HepG2 (cell line): ENCODE data around the gene NXN. TPM values are rescaled to one million over a fixed set of nuclear protein-coding genes. Genes with fewer than 3 reads are reported as not detected.

Experiments used
- ARNT ChIP-seq: fragments of 450-650 bp; IDR thresholded peaks from 2 replicates; pipeline ENCODE4 v1.6.1; 2017
- ATF2 ChIP-seq: sonication (generic); formaldehyde crosslinking; IDR thresholded peaks from 2 replicates; pipeline ENCODE4 v1.4.0; 2020; ENCODE audit warnings: missing genetic modification reagents
- BRF2 ChIP-seq: sonication (generic); formaldehyde crosslinking; IDR thresholded peaks from 2 replicates; pipeline ENCODE4 v1.8.1; 2022; ENCODE audit warnings: mild to moderate bottlenecking, missing genetic modification reagents
- CERS6 ChIP-seq: sonication (generic); formaldehyde crosslinking; IDR thresholded peaks from 2 replicates; pipeline ENCODE4 v1.5.0; 2020; ENCODE audit warnings: missing genetic modification reagents
- EHMT2 ChIP-seq: fragments of 200-600 bp; sonication (generic); IDR thresholded peaks from 2 replicates; pipeline ENCODE4 v1.7.0; 2017; ENCODE audit warnings: antibody characterized with exemption, low read depth, low read length, borderline replicate concordance
- GABPA ChIP-seq, 2 experiments: IDR thresholded peaks; 2 replicates each; pipeline ENCODE4 v1.6.1; 2011 to 2016; ENCODE audit warnings: low read depth in 2 of 2, low read length in 1 of 2, missing biosample characterization in 1 of 2, missing genetic modification characterization in 1 of 2
- GFI1 ChIP-seq: sonication (generic); formaldehyde crosslinking; IDR thresholded peaks from 2 replicates; pipeline ENCODE4 v1.5.0; 2020; ENCODE audit warnings: missing genetic modification reagents, mild to moderate bottlenecking, borderline replicate concordance
- HNF4G ChIP-seq, 2 experiments: sonication (generic) in 1 of 2; formaldehyde crosslinking in 1 of 2; IDR thresholded peaks; 2 replicates each; pipeline versions ENCODE4 v1.4.0 to v1.6.1; 2011 to 2020; ENCODE audit warnings: borderline replicate concordance in 2 of 2, low read depth in 2 of 2, mild to moderate bottlenecking in 2 of 2, low read length in 1 of 2, missing genetic modification reagents in 1 of 2, moderate library complexity in 1 of 2
- KLF12 ChIP-seq: sonication (generic); formaldehyde crosslinking; IDR thresholded peaks from 2 replicates; pipeline ENCODE4 v1.4.0; 2020; ENCODE audit warnings: missing genetic modification reagents, borderline replicate concordance
- MAFF ChIP-seq: IDR thresholded peaks from 2 replicates; pipeline ENCODE4 v1.6.1; 2011; ENCODE audit warnings: low read depth, low read length, improper control_type of control experiment
- MAFG ChIP-seq: sonication (generic); formaldehyde crosslinking; IDR thresholded peaks from 2 replicates; pipeline ENCODE4 v1.5.1; 2020; ENCODE audit warnings: mild to moderate bottlenecking, missing genetic modification reagents
- MAFK ChIP-seq, 2 experiments: IDR thresholded peaks in 1 of 2; conservative IDR thresholded peaks in 1 of 2; 2 replicates each; pipeline ENCODE4 v1.6.1; 2011; ENCODE audit warnings: improper control_type of control experiment in 2 of 2, low read length in 2 of 2
- MEF2D ChIP-seq: sonication (generic); formaldehyde crosslinking; IDR thresholded peaks from 2 replicates; pipeline ENCODE4 v1.5.1; 2020; ENCODE audit warnings: mild to moderate bottlenecking, missing genetic modification reagents
- NONO ChIP-seq, 2 experiments: fragments of 450-650 bp in 1 of 2; sonication (generic) in 1 of 2; formaldehyde crosslinking in 1 of 2; IDR thresholded peaks in 1 of 2; conservative IDR thresholded peaks in 1 of 2; 2 replicates each; pipeline versions ENCODE4 v1.6.1 to v1.8.0; 2017 to 2022; ENCODE audit warnings: mild to moderate bottlenecking in 1 of 2, missing genetic modification reagents in 1 of 2, moderate library complexity in 1 of 2
- PAF1 ChIP-seq: IDR thresholded peaks from 2 replicates; pipeline ENCODE4 v1.6.1; 2016; ENCODE audit warnings: missing genetic modification reagents, missing compliant biosample characterization
- REPIN1 ChIP-seq: sonication (generic); formaldehyde crosslinking; IDR thresholded peaks from 2 replicates; pipeline ENCODE4 v1.8.0; 2022; ENCODE audit warnings: missing genetic modification reagents, low read depth, mild to moderate bottlenecking, borderline replicate concordance
- SAFB2 ChIP-seq: sonication (generic); formaldehyde crosslinking; IDR thresholded peaks from 2 replicates; pipeline ENCODE4 v1.5.1; 2020; ENCODE audit warnings: missing genetic modification reagents, low read depth, mild to moderate bottlenecking, borderline replicate concordance
- SP5 ChIP-seq: IDR thresholded peaks from 2 replicates; pipeline ENCODE4 v1.6.1; 2016; ENCODE audit warnings: low read depth, borderline replicate concordance
- TBX3 ChIP-seq: fragments of 450-650 bp; IDR thresholded peaks from 2 replicates; pipeline ENCODE4 v1.6.1; 2017; ENCODE audit warnings: antibody characterized with exemption, mild to moderate bottlenecking, inconsistent platforms, borderline replicate concordance
- ZBTB46 ChIP-seq: sonication (generic); formaldehyde crosslinking; IDR thresholded peaks from 2 replicates; pipeline ENCODE4 v1.4.0; 2020; ENCODE audit warnings: mild to moderate bottlenecking, missing genetic modification reagents, borderline replicate concordance
- ZFAT ChIP-seq: sonication (generic); formaldehyde crosslinking; conservative IDR thresholded peaks from 2 replicates; pipeline ENCODE4 v1.8.1; 2023; ENCODE audit warnings: missing genetic modification reagents, inconsistent platforms
- ZFP41 ChIP-seq: sonication (generic); formaldehyde crosslinking; IDR thresholded peaks from 2 replicates; pipeline ENCODE4 v1.4.0; 2020; ENCODE audit warnings: mild to moderate bottlenecking, missing genetic modification reagents, borderline replicate concordance
- ZNF292 ChIP-seq: sonication (generic); formaldehyde crosslinking; IDR thresholded peaks from 2 replicates; pipeline ENCODE4 v1.8.1; 2022; ENCODE audit warnings: mild to moderate bottlenecking, low read depth, missing genetic modification reagents, borderline replicate concordance
- ZNF598 ChIP-seq: sonication (generic); formaldehyde crosslinking; IDR thresholded peaks from 2 replicates; pipeline ENCODE4 v1.5.1; 2020; ENCODE audit warnings: mild to moderate bottlenecking, missing genetic modification reagents, borderline replicate concordance
- polyA plus RNA-seq, 8 experiments: library from polyadenylated mRNA; depleted of rRNA in 3 of 8; stranded (reverse) in 7 of 8; unstranded in 1 of 8; fragments of >200 nt; fragmentation: Illumina TruSeq in 4 of 8; extraction: Trizol in 4 of 8; gene quantifications; 2 replicates each; pipeline versions ENCODE4 v1.2.1 to v1.2.3, GENCODE V29; 2011 to 2016; ENCODE audit warnings: low read depth in 4 of 8, missing spikeins in 1 of 8, mixed read lengths in 1 of 8; ENCODE audit not compliant: insufficient read depth in 1 of 8
- total RNA-seq, 5 experiments: library from RNA; depleted of rRNA; stranded (reverse); fragments of >200 nt; fragmentation: Illumina TruSeq; extraction: Trizol; gene quantifications; 2 replicates each; pipeline ENCODE4 v1.2.3, GENCODE V29; 2016; ENCODE audit warnings: low read depth in 1 of 5

Gene NXN
- total and polyA plus RNA-seq, 2 of the 13 experiments (the other 11 are each of a cell fraction or from before 2014, with no cell fraction given): 22.2 to 24.3 TPM

- TF ChIP-seq ATF2 (CRISPR knock-in tag): no peak
- no peak for TF ChIP-seq ZFP41
- peak; percentile 84; the same call in 1 of the 2 replicates for TF ChIP-seq SAFB2 (CRISPR knock-in tag)
- TF ChIP-seq SP5 (CRISPR knock-in tag): peak; percentile 69
- no peak; the same call in 1 of the 2 replicates for TF ChIP-seq KLF12
- no peak for TF ChIP-seq CERS6 (CRISPR knock-in tag)
- no peak for TF ChIP-seq ZNF292 (CRISPR knock-in tag)
- no peak for TF ChIP-seq MAFK (conservative IDR thresholded peaks at IDR 0.05 in 1 of 2, IDR thresholded peaks at IDR 0.05 in 1 of 2; ENCODE audit: low read length in 2 of 2)
- no peak for TF ChIP-seq EHMT2
- TF ChIP-seq ZNF598 (CRISPR knock-in tag): no peak
- TF ChIP-seq GABPA (IDR thresholded peaks at IDR 0.05; ENCODE audit: low read depth, low read length): 0 out of 2 replicates have a peak, but pooled peaks have one; percentile 21
- TF ChIP-seq GABPA (CRISPR knock-in tag; IDR thresholded peaks at IDR 0.05; ENCODE audit: low read depth): peak; percentile 40
- peak; percentile 65 for TF ChIP-seq REPIN1 (CRISPR knock-in tag)
- TF ChIP-seq NONO (IDR thresholded peaks at IDR 0.05): no peak
- TF ChIP-seq NONO (CRISPR knock-in tag; conservative IDR thresholded peaks at IDR 0.05): peak; percentile 72
- TF ChIP-seq BRF2 (CRISPR knock-in tag): peak; percentile 87; the same call in 1 of the 2 replicates
- TF ChIP-seq MEF2D: no peak
- no peak for TF ChIP-seq ZBTB46 (CRISPR knock-in tag)
- TF ChIP-seq PAF1: no peak
- no peak for TF ChIP-seq TBX3
- TF ChIP-seq HNF4G (IDR thresholded peaks at IDR 0.05; ENCODE audit: borderline replicate concordance, low read depth, low read length): no peak
- no peak for TF ChIP-seq HNF4G (CRISPR knock-in tag; IDR thresholded peaks at IDR 0.05; ENCODE audit: borderline replicate concordance, low read depth)
- TF ChIP-seq ZFAT (CRISPR knock-in tag): 0 out of 2 replicates have a peak, but pooled peaks have one; percentile 76
- TF ChIP-seq GFI1 (CRISPR knock-in tag): no peak
- no peak for TF ChIP-seq MAFG
- no peak for TF ChIP-seq MAFF
- TF ChIP-seq ARNT: no peak
Measured at GRCh38 chr17:752002-752619, 227.5 kb downstream of the NXN start, which contains the start of gene GEMIN4 (continued).
